ENCODE results near the gene BST1. TPM values are rescaled to one million over a fixed set of nuclear protein-coding genes. Genes with fewer than 3 reads are reported as not detected.

Gene BST1
- total and polyA plus RNA-seq, 4 donors = 4.1 to 53.5 (median 11.0) TPM

DNA sequence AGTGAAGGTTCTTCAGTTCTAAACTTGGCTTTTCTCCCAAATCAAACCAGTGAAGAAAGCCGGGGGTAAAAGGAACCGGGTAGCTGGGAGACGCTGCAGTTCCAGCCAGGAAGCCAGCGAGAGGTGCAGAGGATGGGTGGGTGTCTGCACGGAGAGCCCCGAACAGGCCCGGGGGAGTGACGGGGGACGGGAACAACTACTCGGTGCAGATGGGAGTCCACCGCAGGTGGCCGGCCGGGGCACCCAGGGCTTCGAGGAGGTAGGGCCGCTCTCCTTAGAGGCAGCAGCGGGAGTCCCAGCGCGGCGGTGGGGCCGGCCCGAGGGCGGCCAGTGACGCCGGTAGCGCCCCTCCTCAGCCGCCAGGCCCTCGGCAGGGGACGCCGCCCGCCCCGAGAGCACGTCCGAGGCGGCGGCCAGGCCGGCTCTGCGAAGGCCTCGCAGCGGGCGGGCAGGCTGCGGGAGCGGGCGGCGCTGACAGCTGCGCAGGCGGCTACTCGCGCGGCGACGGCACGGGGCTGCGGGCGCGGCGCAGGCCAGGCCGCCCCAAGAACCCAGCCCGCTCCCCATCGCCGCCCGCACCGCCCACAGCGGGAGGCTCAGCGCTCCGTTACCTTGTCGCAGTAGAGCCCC is 48.2 kb upstream of the BST1 start:
- Histone ChIP-seq H3K27ac (ENCODE audit: low read depth in 1 of 2, low read length in 1 of 2) (peak overlapping the region; percentile 95 to 100), H3K36me3 (ENCODE audit: control insufficient read depth in 4 of 4, insufficient read depth in 4 of 4, low read length in 4 of 4) (no peaks in the 10 kb centered on the region), H3K9ac (ENCODE audit: insufficient read depth in 1 of 2, low read length in 2 of 2) (peak overlapping the region; percentile 80 to 96), H3K27me3 (ENCODE audit: control insufficient read depth in 3 of 3, insufficient read depth in 3 of 3, low read length in 2 of 3) (no peaks in the 10 kb centered on the region), H3K4me3 (peak overlapping the region; percentile 100), H3K9me3 (ENCODE audit: control insufficient read depth in 4 of 4, insufficient read depth in 3 of 4, low read length in 3 of 4) (no peaks in the 10 kb centered on the region), H3K4me1 (ENCODE audit: control insufficient read depth in 5 of 5, insufficient read depth in 5 of 5, low read length in 5 of 5) (peaks cover 2 to 45% (median 16%) of the 10 kb centered on the region in 5 donors)
- peak; percentile 63 to 76 (median 71) for DNase-seq
- 0% methylated on average over 36 to 66 of the region's 66 CpGs for WGBS, 2 donors
- TF ChIP-seq, protein P1, sequence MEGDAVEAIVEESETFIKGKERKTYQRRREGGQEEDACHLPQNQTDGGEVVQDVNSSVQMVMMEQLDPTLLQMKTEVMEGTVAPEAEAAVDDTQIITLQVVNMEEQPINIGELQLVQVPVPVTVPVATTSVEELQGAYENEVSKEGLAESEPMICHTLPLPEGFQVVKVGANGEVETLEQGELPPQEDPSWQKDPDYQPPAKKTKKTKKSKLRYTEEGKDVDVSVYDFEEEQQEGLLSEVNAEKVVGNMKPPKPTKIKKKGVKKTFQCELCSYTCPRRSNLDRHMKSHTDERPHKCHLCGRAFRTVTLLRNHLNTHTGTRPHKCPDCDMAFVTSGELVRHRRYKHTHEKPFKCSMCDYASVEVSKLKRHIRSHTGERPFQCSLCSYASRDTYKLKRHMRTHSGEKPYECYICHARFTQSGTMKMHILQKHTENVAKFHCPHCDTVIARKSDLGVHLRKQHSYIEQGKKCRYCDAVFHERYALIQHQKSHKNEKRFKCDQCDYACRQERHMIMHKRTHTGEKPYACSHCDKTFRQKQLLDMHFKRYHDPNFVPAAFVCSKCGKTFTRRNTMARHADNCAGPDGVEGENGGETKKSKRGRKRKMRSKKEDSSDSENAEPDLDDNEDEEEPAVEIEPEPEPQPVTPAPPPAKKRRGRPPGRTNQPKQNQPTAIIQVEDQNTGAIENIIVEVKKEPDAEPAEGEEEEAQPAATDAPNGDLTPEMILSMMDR (IDR thresholded peaks at IDR 0.05; ENCODE audit: control extremely low read depth, extremely low read depth) = no peak
- peak; percentile 36 for ATAC-seq (ENCODE audit: insufficient read depth, low FRiP score)

GRCh38 chr4:15655223-15656037 is 47.4 kb upstream of the BST1 start, which contains the start of gene FBXL5:
TSS of gene FBXL5 (minus strand) at chr4:15655357. CDS start at chr4:15655287, 70 bp downstream.
- Histone ChIP-seq H3K9me3 (ENCODE audit: control insufficient read depth in 4 of 4, insufficient read depth in 3 of 4, low read length in 3 of 4) (no peaks in the 10 kb centered on the region), H3K27me3 (ENCODE audit: control insufficient read depth in 3 of 3, insufficient read depth in 3 of 3, low read length in 2 of 3) (no peaks in the 10 kb centered on the region), H3K4me3 (peak within 1 kb of the TSS; percentile 100), H3K9ac (ENCODE audit: insufficient read depth in 1 of 2, low read length in 2 of 2) (peak within 1 kb of the TSS; percentile 93 to 98), H3K27ac (ENCODE audit: low read depth in 1 of 2, low read length in 1 of 2) (peak within 1 kb of the TSS; percentile 97 to 100), H3K36me3 (ENCODE audit: control insufficient read depth in 4 of 4, insufficient read depth in 4 of 4, low read length in 4 of 4) (no peaks in the 10 kb centered on the region), H3K4me1 (ENCODE audit: control insufficient read depth in 5 of 5, insufficient read depth in 5 of 5, low read length in 5 of 5) (peaks cover 2 to 40% (median 9%) of the 10 kb centered on the region in 5 donors)
- ATAC-seq (ENCODE audit: insufficient read depth, low FRiP score) = peak; percentile 79
- DNase-seq = peak; percentile 86 to 95 (median 92)
- TF ChIP-seq, protein P1 (IDR thresholded peaks at IDR 0.05; ENCODE audit: control extremely low read depth, extremely low read depth) = no peak
- WGBS, 2 donors = 4 to 8% methylated on average over 55 to 85 of the region's 85 CpGs

DNA sequence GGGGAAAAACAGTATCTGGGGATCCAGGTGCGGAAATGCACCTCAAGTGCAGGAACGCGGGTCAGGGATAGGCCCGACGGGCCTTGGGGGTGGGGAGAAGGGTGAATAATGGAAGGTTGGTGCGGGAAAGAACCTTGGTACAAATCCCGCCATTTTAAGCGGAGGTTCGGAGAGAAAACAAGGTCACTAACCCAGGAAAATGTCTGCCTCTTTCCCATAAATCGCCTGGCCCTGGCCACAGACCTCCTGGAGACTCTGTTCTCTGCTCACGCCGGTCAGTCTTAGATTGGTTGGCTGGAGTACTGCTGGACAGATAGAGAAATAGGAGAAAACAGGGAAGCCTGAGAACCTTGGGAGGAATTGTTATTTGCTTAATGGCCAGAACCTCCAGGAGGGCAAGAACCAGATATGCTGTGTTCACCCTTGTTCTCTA is 46.8 kb upstream of the BST1 start:
- peak overlapping the region; percentile 93 to 98 for H3K9ac ChIP-seq (ENCODE audit: insufficient read depth in 1 of 2, low read length in 2 of 2)
- H3K36me3 ChIP-seq (ENCODE audit: control insufficient read depth in 4 of 4, insufficient read depth in 4 of 4, low read length in 4 of 4) = no peaks in the 10 kb centered on the region
- no peaks in the 10 kb centered on the region for H3K9me3 ChIP-seq (ENCODE audit: control insufficient read depth in 4 of 4, insufficient read depth in 3 of 4, low read length in 3 of 4)
- peak overlapping the region; percentile 97 to 100 for H3K27ac ChIP-seq (ENCODE audit: low read depth in 1 of 2, low read length in 1 of 2)
- H3K4me1 ChIP-seq (ENCODE audit: control insufficient read depth in 5 of 5, insufficient read depth in 5 of 5, low read length in 5 of 5) = peaks cover 2 to 39% (median 9%) of the 10 kb centered on the region in 5 donors
- no peak for ATAC-seq (ENCODE audit: insufficient read depth, low FRiP score)
- WGBS, 2 donors = 69 to 71% methylated on average over 12 of the region's 12 CpGs
- TF ChIP-seq, protein P1 (IDR thresholded peaks at IDR 0.05; ENCODE audit: control extremely low read depth, extremely low read depth) = no peak
- DNase-seq = peak in 2 of 3 donors; percentile 48 to 56
- H3K4me3 ChIP-seq = no peak overlapping the region
- H3K27me3 ChIP-seq (ENCODE audit: control insufficient read depth in 3 of 3, insufficient read depth in 3 of 3, low read length in 2 of 3) = no peaks in the 10 kb centered on the region
